Pancreas (tissue), 10 donors: ENCODE results near the gene TSHZ1. TPM values are rescaled to one million over a fixed set of nuclear protein-coding genes. Genes with fewer than 3 reads are reported as not detected.

Experiments used
- ATAC-seq, 4 donors: fragments of 200-7000 bp; cut with Tn5 transposase; one replicate each; pipeline versions ENCODE4 v1.8.0 to v1.9.1; 2020; ENCODE audit warnings: mild to moderate bottlenecking in 4 of 4, moderate library complexity in 4 of 4
- DNase-seq, 6 donors: peaks; one replicate each; pipeline ENCODE4 v3.0.0-alpha.2; 2020
- FAIRE-seq: peaks from 2 replicates; lab custom pipeline; 2012; peaks lifted over from hg19 to GRCh38; lab: Jason Lieb, UNC
- H3K27ac ChIP-seq, 4 donors: fragments of 200-600 bp; sonication (generic); 1 replicate in 3 of 4; 2 replicates in 1 of 4; pipeline versions ENCODE4 v1.5.0 to v1.8.0; 2020
- H3K27me3 ChIP-seq, 4 donors: fragments of 200-600 bp; one replicate each; pipeline ENCODE4 v1.8.0; 2021
- H3K36me3 ChIP-seq, 3 donors: fragments of 200-600 bp; sonication (generic) in 1 of 3; one replicate each; pipeline versions ENCODE4 v1.5.0 to v1.8.0; 2020 to 2021
- H3K4me1 ChIP-seq, 3 donors: fragments of 200-600 bp; one replicate each; pipeline ENCODE4 v1.8.0; 2021
- H3K4me3 ChIP-seq, 4 donors: fragments of 200-600 bp; sonication (generic) in 2 of 4; one replicate each; pipeline versions ENCODE4 v1.5.0 to v1.8.0; 2020 to 2021
- H3K9me3 ChIP-seq, 4 donors: fragments of 200-600 bp; one replicate each; pipeline ENCODE4 v1.8.0; 2021
- WGBS, 2 donors: extraction: QIAGEN DNeasy Blood & Tissue Kit; methylation state at CpG; one replicate each; pipeline ENCODE4 v1.1.7; 2013; 5-methylcytosine and 5-hydroxymethylcytosine counted together
- intact Hi-C, 3 donors: fragments of 100-400 bp; cut with DNase I; formaldehyde crosslinking; loops; one replicate each; pipeline versions ENCODE4 v1.11.1 to v1.14.2; 2022
- polyA plus RNA-seq, 2 donors: library from polyadenylated mRNA; stranded (reverse); fragments of 200-250 nt; gene quantifications; one replicate each; pipeline ENCODE4 v1.2.3, GENCODE V29; 2013
- total RNA-seq, 6 donors: library from RNA; stranded (reverse); fragmentation: NEBNext Ultra II Directional in 4 of 6; extraction: Animal tissue kit (Norgen Biotek cat#: 25700) in 4 of 6; gene quantifications; one replicate each; pipeline versions ENCODE4 v1.2.1 to v1.2.4, GENCODE V29; 2021 to 2023
- TF ChIP-seq, protein P1 (sequence below), 4 donors: fragments of 200-600 bp; sonication (generic) in 3 of 4; IDR thresholded peaks; one replicate each; pipeline versions ENCODE4 v1.5.0 to v1.8.0; 2021; ENCODE audit warnings: antibody characterized with exemption in 4 of 4
- donor health status: healthy with polysubstance abuse.
- donor health status: DM: no; HTN: no; CAD: no; lungs with moderate emphysema.
- donor health status: DM: no; HTN: no; CAD: no.
- donor health status: control.
- donor health status: control.
- donor health status: Bipolar disorder and iron deficiency.
- donor health status: DM: yes; HTN: yes; CAD: no.
- donor health status: DM: no; HTN: no; CAD: no.
- donor health status: DM: no; HTN: no; CAD: no.
- donor health status: DM: yes; HTN: yes; CAD: no.

The TSHZ1 gene
- total and polyA plus RNA-seq, 8 donors, result 4.7 to 13.6 (median 7.6) TPM

GRCh38 chr18:75219745-75220375, 9.3 kb downstream of the TSHZ1 start:
- H3K36me3 ChIP-seq, result no peaks in the 10 kb centered on the region
- FAIRE-seq, result no peak
- H3K4me3 ChIP-seq, result no peak overlapping the region
- TF ChIP-seq, protein P1, sequence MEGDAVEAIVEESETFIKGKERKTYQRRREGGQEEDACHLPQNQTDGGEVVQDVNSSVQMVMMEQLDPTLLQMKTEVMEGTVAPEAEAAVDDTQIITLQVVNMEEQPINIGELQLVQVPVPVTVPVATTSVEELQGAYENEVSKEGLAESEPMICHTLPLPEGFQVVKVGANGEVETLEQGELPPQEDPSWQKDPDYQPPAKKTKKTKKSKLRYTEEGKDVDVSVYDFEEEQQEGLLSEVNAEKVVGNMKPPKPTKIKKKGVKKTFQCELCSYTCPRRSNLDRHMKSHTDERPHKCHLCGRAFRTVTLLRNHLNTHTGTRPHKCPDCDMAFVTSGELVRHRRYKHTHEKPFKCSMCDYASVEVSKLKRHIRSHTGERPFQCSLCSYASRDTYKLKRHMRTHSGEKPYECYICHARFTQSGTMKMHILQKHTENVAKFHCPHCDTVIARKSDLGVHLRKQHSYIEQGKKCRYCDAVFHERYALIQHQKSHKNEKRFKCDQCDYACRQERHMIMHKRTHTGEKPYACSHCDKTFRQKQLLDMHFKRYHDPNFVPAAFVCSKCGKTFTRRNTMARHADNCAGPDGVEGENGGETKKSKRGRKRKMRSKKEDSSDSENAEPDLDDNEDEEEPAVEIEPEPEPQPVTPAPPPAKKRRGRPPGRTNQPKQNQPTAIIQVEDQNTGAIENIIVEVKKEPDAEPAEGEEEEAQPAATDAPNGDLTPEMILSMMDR (IDR thresholded peaks at IDR 0.05), result no peak
- peaks cover 4 to 19% (median 16%) of the 10 kb centered on the region in 3 donors for H3K4me1 ChIP-seq
- no peaks in the 10 kb centered on the region for H3K27me3 ChIP-seq
- DNase-seq, result no peak
- peak in 1 of 4 donors; percentile 29 for ATAC-seq
- WGBS, 2 donors, result 67 to 70% methylated on average over 11 of the region's 11 CpGs
- intact Hi-C loops, result no loop called here
- peak overlapping the region in 1 of 4 donors; percentile 52 for H3K27ac ChIP-seq
- H3K9me3 ChIP-seq, result no peaks in the 10 kb centered on the region

DNA sequence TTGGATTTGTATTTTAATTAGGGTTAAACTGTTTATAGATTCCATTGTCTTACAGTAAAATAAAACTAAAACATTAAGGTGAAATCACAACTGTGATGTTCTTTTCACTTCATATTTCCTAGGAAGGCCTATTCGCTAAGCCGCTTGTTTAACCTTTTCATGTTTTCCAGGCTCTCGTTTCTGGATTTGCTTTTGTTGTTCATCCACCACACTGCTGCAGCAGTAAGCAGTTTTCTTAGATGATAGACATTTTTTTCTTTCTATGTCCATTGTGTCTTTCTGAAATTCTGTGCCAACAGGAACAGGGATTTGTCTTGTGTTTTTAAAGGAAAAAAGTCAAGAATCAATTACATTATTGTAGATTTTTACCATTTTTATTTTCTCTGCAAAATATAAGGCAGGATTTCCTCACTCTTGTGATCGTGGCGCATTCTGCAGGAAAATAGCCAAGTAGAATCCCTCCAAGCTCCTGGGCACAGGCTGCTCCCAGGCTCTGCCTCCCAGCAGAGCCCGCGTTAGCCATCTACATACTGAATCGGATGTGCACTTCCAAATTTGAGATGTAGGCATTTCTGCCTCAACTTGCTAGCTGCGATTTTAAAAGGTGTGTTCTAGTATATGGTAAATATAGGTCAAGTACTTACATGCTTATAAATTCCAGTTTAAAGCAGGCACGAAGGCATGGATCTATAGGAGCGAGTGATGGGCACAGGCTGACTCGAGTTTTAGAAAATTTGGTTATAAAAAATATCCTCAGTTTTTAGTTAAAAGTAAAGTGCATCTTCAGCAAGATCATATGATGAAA, 10.2 kb downstream of the TSHZ1 start:
- no peak for DNase-seq
- Histone ChIP-seq H3K4me3 (no peak overlapping the region), H3K27me3 (no peaks in the 10 kb centered on the region), H3K27ac (peak overlapping the region in 1 of 4 donors; percentile 52), H3K36me3 (no peaks in the 10 kb centered on the region), H3K4me1 (peaks cover 4 to 15% (median 11%) of the 10 kb centered on the region in 3 donors), H3K9me3 (no peaks in the 10 kb centered on the region)
- TF ChIP-seq, protein P1 (IDR thresholded peaks at IDR 0.05), result no peak
- ATAC-seq, result no peak
- intact Hi-C loops, result no loop called here
- WGBS, 2 donors, result 82 to 87% methylated on average over 12 of the region's 12 CpGs
- FAIRE-seq, result no peak

- intact Hi-C loops, result no loop called here
- peaks cover 4 to 17% (median 17%) of the 10 kb centered on the region in 3 donors for H3K4me1 ChIP-seq
- H3K36me3 ChIP-seq, result no peaks in the 10 kb centered on the region
- H3K9me3 ChIP-seq, result no peaks in the 10 kb centered on the region
- H3K27me3 ChIP-seq, result no peaks in the 10 kb centered on the region
- H3K4me3 ChIP-seq, result no peak overlapping the region
- no peak for FAIRE-seq
- no peak for ATAC-seq
- WGBS, 2 donors, result 80 to 81% methylated on average over 1 of the region's 1 CpG
- no peak overlapping the region for H3K27ac ChIP-seq
- no peak for DNase-seq
- TF ChIP-seq, protein P1 (IDR thresholded peaks at IDR 0.05), result no peak
These were observed 10.8 kb downstream of the TSHZ1 start for GRCh38 chr18:75221397-75221796.

DNA sequence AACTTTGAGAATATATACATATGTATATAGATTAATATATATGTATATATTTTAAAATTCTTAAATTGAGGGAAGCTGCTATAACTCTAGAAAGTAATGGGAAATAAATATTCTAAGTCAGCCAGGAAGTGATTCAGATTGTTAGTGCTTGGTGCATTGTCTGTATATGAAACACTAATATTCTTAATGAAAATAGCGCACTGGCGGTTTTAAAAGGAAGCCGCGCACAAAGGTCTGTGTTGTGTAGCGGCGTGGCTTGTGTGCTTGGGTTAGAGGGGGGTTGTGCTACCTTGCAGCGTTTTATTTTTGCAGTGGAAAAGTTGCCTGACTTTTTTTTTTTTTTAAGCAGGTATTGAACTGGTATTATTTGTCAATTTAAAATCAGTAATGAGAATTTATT, 11.3 kb downstream of the TSHZ1 start:
- no peak for FAIRE-seq
- no peaks in the 10 kb centered on the region for H3K9me3 ChIP-seq

More for the DNA sequence above, 11.3 kb downstream of the TSHZ1 start:
- no peaks in the 10 kb centered on the region for H3K27me3 ChIP-seq
- TF ChIP-seq, protein P1 (IDR thresholded peaks at IDR 0.05), result no peak
- no peak for ATAC-seq
- no peak for DNase-seq
- no peaks in the 10 kb centered on the region for H3K36me3 ChIP-seq
- intact Hi-C loops, result no loop called here
- no peak overlapping the region for H3K27ac ChIP-seq
- 86 to 88% methylated on average over 7 of the region's 7 CpGs for WGBS, 2 donors
- H3K4me3 ChIP-seq, result no peak overlapping the region
- H3K4me1 ChIP-seq, result peaks cover 8 to 22% (median 16%) of the 10 kb centered on the region in 3 donors
